Embryonic facial prominence (tissue), 1 donor: ENCODE measurements around the gene RTN4IP1.

Source experiments
- DNase-seq: peaks from one replicate; pipeline ENCODE4 v3.0.0-alpha.2; 2016; ENCODE audit errors: extremely low spot score

Gene RTN4IP1, protein sequence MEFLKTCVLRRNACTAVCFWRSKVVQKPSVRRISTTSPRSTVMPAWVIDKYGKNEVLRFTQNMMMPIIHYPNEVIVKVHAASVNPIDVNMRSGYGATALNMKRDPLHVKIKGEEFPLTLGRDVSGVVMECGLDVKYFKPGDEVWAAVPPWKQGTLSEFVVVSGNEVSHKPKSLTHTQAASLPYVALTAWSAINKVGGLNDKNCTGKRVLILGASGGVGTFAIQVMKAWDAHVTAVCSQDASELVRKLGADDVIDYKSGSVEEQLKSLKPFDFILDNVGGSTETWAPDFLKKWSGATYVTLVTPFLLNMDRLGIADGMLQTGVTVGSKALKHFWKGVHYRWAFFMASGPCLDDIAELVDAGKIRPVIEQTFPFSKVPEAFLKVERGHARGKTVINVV

DNA sequence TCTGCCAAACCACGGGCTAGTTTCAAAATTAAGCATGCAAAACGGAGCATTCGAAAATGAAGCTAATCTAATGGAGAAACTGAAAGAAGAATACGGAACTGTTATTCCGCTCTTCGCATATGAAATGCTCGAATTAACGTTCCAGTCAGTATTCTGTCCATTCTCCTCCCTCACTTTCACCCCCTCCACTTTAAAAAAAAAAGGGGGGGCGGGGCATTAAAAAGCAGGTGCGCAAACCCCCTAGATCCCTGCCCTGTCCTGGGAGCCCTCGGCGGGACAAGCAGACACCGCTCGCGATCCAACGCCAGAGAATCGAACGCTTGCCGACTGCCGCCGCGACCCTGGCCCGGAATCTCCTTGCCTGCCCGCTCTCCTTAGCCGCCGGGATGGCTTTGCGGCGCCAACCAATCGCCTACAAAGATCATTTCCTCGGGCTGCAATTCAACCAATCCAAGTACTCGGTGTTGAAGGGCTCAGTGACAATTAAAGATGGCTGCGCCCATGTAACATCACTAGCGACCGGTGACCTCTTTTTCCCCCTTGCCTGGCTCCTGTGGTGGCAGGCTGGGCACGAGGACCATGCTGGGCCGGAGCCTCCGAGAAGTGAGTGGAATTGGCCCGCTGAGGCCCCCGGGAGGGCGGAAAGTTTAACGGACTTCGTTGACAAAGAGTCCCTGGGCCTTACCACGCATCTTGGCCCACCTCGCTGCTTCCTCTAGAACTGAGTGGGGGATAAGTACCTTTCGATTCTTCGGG, at the start of gene RTN4IP1, which contains the start of gene QRSL1:
RTN4IP1 (minus strand) TSS at position 396 of the 756 bp plus-strand sequence. CDS start 477 bp downstream, outside the sequence.
QRSL1 (plus strand) TSS at position 476 of the 756 bp plus-strand sequence; CDS start at position 580, 104 bp downstream.
- peak; percentile 91 for DNase-seq

DNA sequence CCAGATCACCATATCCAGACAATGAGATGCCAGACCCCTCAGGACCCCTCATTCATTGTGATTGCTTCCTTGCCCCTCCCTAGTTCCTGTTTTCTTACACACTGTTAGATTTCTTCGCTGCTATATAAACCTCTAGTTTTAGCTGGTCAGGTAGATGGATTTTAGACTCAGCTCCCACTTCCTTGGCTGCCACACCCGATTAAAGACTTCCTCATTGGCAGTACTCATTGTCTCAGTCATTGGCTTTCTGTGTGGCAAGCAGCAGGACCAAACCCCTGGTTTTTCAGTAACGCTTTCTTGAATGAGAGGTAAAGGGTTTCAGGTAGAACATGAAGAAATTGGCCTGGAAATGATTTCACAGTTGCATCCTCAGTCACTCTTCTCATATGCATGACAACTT, 48.0 kb upstream of the RTN4IP1 start:
- no peak for DNase-seq

DNA sequence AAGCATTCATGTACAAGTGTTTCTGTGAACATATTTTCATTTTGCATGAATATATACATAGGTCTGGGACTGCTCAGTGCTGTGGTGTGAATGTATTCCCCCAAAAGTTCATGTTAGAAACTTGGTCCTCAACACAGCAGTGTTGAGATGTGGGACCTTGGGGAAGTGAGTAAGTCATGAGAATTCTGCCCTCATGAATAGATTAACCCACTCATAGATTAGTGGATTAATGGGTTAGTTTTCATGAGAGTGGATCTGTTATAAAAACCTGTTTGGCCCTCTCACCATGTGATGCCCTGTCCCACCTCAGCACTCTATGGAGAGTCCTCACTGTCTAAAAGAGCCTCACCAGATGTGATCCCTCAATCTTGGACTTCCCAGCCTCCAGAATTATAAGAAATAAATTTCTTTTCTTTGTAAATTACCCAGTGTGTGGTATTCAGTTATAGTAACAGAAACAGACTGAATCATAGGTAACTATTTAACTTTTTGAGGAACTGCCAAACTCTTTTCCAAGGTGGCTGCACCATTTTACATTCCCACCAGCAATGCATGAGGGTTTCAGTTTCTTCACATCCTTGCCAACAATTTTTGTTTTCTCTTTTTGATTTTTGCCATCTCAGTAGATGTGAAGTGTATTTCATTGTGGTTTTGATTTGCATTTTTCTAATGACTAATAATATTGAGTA, 45.4 kb upstream of the RTN4IP1 start:
- no peak for DNase-seq

DNA sequence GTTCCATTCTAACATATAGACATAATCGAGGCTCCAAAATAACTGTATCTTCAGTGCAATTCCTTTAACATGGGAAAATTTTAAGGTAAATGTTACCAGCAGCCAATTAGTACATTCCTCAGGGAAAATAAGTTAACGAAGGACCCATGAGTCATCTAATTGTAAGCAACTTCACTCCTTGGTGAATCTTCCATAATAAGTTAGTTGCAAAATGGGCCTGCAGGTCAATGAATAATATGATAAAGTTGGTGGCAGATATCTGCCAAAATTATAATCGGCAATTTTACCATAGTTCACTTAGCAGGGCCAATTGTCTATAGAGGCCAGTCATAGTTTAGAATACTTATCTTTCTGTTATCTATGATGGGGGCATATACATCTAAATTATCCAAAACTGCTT, 42.4 kb upstream of the RTN4IP1 start:
- no peak for DNase-seq

DNA sequence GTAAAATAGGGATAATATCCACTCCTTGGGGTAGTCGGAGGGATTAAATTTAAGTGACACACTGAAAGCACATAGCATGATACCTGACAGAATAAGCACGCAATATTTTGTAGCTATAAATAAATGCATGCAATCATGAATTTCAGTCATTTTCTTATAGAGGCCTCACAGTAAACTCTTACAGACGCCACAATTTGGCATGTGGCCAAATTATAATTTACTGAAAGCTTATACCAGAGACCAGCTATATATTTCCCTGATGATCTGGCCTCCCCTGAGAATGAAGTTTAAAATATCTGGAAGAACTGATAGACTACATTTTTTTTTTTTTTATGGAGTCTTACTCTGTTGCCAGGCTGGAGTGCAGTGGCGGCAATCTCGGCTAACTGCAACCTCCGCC, 40.9 kb upstream of the RTN4IP1 start:
- no peak for DNase-seq

DNA sequence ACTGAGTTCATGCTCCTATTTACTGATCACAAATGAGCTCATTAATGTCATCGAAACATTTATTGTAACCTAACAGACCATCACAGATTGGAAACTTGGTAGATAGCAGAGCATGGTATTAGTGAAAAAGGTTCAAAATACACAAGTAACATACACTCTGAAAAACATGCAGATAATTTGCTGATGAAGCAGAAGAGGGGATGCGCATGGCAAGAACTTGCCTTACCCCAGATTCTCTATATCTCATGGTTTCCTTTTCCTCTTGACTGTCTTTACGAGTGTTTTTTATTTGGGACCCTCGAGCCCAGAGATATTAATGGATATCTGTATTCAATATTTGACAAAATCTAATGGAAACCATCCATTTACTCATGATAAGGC, 37.7 kb upstream of the RTN4IP1 start:
- no peak for DNase-seq

DNA sequence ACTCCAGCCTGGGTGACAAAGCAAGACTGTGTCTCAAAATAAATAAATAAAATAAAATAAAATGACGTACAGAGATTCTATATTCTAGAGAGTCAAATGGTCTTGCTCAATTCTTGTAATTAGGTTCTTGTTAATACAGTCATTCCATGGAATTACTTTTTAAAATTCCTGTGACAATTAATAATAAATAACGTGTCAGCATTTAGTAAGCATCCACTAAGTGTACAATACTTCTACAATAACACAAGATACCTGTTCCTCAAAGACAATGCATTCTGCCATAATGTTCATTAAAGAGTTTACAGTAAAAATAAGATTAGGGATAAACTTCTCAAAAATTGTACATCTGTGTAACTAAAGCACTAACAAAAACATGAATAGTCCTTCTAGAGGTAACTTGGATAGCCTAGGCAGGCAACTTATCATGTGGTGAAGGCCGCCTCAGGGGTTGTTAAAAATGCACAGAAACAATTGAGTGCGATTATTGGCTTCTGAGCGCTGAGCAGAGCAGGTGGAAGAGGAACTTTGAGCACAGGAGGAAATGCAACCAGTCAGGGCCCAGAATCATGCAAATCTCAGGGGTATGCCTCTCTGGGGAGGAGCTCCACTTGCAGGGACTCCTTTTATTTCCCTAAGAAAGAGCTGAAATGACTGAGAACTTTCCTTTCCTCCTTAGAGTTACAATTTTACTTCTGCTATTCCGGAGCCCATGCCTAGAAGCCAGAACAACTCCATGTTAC, 37.2 kb upstream of the RTN4IP1 start:
- DNase-seq, result no peak

DNA sequence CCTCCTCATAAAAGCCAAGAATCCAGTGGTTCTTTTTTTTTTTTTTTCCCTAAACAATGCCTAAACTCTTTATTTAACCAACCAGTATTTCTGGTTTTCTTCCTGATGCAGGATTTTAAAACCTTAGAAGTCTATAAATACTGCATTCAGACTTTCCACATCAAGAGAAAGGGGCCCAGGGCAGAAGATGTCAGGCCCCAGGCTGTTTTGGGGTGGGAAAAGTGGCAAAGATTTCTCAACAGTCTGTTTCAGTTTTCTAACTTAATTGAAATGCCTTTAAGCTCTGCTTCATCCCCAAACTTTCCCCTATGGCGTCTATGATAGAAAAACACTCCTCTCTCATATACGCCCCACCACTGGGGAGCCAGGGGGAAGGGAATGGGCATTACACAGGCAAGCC, 33.2 kb upstream of the RTN4IP1 start:
- DNase-seq, result no peak

DNA sequence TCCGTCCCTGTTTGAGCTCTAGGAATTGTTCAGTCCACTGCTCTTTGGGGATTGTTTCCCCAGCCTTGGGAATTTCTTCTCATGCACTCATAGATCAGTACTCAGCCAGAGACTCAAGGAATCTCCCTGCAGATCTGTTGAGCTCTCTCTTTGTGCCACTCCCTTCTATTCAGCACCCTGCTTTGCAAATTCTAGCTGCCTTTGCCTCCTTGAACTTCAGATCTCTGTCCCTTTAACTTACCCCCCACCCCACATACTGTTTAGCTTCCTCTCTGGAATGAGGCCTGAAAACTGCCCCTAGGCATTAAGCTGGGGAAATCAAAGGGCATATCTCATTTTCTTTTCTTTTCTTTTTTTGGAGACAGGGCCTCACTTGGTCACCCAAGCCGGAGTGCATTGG, 30.6 kb upstream of the RTN4IP1 start:
- DNase-seq, result no peak

DNA sequence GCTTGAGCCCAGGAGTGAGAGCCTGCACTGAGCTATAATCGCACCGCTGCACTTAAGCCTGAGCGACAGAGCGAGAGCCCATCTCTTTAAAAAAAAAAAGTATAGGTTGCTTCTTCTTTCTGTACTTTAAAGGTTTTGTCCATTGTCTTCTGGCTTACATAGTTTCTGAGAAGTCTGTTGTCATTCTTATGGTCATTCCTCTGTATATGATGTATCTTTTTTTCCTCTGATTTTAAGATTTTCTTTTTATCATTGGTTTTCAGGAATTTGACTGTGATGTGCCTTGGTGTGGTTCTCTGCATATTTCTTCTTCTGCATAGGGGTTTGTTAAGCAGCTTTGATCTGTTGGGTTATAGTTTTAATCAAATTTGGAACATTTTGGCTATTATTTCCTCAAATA, 29.2 kb upstream of the RTN4IP1 start:
- DNase-seq, result no peak

DNA sequence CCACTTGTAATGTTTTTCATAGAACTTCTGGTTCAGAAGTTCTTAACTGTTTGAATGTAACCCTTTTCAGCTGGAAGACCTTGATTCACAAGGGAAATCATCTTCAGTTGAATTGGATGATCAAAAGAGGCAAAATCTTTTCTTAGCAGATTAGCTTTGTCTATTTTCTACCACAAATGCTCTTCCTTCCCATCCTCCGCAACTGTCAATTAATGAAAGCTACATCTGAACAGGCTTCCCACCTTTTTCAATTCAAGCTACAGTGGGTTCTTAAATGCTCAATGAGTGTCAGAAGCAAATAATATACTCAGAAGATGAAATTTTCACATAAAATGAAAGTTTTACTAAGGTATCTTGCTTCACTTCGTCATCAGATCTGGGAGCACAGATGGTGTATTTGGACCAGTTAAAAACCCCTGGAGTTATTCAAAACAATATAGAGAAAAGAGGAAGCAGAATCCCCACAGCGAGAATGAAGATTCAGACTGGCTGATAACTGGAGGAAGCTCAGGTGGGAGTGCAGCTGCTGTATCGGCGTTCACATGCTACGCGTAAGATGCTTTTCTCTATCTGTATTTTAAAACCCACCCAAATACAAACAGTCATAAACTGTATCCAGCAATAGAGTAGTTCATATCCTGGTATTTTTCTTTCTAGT, 19.5 kb upstream of the RTN4IP1 start:
- no peak for DNase-seq

DNA sequence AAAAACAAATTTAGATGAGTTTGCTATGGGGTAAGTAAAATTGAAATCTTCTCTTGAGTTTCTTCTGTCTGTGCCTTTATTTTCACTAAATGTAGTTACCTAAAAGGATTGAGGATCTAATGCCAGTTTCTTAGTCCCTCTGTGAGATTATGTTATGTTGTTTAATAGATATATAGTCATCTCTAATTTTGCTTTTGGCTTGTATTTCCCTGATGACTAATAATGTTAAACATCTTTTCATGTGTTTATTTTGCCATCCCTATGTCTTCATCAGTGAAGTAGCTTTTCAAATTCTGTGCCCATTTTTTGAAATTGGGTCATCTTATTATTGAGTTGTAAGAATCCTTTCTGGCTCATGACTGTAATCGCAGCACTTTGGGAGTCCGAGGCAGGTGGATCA, 13.8 kb upstream of the RTN4IP1 start:
- no peak for DNase-seq

DNA sequence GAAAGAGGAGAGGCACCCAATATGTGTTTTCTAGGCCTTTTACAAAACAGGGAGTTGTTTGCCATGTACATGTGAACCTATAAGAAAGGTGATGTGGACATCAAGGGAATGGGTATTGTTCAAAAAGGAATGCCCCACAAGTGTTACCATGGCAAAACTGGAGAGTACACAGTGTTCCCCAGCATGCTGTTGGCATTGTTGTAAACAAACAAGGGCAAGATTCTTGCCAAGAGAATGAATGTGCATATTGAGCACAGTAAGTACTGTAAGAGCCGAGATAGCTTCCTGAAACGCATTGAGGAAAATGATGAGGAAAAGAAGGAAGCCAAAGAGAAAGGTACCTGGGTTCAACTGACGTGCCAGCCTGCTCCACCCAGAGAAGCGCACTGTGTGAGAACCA, 13.2 kb upstream of the RTN4IP1 start:
- no peak for DNase-seq

DNA sequence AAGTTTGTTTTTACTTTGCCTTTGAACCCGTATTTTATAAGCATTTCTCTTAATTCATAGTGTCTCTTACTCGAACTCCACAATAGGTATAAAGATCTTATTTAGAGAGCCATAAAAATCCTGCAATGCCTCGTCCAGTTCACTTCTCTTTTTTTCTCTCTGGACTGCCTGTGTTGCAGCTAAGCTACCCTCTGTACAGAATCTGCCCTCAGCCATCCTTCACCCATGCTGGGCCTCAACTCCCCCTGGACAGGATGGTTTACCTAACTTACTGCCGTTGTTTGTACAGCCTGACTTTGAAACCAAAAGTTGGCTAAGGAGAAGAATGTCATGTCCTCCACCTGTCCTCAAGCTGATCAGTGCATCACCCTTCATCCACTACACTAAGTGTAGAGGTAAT, 10.5 kb upstream of the RTN4IP1 start:
- DNase-seq, result no peak

DNA sequence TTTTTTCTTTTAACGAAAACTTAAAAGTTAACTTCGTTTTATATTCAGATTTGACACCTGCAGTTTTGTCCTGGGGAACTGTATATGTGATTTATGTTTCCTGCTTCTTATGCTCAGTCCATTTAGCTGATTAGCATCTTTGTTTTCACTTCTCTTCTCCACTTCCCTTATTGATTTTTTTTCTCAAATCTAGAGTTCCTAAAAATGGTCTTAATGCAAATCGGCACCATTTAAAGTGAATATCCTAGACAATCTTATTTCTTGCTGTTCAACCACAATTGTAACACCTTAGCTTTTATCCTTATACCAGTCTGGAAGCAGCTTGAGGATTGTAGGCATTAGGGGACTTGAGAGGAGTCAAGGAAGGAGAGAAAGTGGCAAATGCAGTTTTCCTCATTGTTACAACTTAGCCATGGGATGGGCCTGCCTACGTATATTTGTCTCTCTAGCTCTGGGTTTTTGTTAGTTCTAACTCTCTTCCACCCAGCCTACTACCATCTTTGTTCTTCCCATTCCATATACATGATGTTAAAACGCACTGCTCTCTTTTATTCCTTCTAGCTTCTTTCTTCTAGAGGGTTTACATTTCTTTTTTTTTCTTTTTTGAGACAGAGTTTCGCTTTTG, 8.5 kb upstream of the RTN4IP1 start:
- DNase-seq, result no peak

DNA sequence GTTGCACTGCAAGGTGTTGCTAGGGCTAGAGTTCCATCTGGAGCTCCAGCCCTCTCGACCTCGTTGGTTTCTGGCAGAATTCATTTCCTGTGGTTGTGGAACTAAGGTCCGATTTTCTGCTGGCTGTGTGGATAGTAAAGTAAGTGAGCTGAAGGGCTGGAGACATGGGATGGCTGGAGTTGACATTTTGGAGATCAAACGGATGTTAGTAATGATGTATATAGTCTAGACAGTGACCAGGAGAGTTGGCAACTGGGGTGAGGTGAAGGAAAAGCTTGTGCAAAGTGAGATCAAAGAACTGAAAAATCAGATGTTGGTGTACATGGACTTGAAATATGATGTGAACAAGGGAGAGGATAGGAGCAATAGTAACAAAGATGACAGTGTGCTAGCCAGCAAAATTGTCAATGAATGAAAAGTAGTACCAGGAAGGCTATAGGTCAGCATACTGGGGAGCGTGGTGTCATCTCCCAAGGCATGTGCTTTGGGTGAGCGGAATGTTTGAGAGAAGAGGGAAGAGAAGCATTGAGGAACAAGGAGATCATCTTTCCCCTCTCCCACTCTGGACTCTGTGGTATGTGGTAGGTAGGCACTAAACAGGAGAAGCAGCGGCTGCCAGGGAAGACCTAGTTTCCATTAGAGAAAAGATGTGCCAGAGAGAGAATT, 7.9 kb upstream of the RTN4IP1 start:
- DNase-seq, result no peak

DNA sequence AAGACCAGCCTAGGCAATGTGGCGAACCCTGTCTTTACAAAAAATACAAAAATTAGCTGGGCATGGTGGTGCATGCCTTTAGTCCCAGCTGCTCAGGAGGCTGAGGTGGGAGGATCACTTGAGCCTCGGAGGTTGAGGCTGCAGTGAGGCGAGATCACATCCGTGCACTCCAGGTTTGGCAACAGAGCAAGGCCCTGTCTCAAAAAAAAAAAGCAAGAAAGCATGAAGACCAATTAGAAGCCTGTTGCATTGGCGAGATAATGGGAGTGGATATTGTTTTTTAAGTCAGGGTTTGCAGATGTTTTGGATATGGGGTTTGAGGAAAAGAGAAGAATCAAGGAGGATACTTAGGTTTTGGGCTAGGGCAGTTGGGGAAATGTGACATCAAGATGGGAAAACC, 5.3 kb upstream of the RTN4IP1 start:
- DNase-seq, result no peak

DNA sequence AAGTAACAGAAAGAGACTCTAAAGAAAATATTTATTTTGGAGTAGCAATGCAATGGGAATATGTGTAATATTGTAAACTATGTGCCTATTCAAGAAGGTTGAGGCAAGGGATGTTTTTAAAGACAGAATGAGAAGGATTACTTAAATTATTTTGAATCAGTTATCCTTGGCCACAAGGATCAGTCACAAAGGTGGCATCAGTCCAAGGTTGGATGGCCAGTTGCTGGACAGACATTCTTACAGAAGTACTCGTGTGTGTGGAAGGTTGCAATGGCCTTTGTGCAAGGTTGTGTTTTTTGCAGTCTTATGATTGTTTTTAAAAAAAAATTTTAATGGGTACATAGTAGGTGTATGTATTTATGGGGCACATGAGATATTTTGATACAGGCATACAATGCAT, 2.0 kb upstream of the RTN4IP1 start:
- DNase-seq, result no peak

DNA sequence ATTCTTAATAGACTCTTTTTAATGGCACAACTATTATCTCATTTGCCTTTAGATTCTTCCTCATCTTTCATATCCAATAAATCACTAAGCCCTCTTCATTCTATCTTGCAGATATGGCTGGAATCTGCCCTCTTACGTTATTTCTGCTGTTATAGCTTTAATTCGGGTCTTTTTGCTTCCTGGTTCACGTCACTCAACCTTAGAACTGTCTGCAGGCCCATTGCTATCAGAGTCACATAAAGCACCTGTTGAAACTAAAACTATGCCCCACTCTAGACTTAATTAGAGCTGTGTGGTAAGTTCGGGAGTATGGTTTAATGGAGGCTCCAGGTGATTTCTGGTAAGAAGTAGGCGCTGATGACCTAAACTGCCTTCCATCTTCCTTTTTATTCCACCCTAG, 1.1 kb upstream of the RTN4IP1 start:
- DNase-seq, result no peak

DNA sequence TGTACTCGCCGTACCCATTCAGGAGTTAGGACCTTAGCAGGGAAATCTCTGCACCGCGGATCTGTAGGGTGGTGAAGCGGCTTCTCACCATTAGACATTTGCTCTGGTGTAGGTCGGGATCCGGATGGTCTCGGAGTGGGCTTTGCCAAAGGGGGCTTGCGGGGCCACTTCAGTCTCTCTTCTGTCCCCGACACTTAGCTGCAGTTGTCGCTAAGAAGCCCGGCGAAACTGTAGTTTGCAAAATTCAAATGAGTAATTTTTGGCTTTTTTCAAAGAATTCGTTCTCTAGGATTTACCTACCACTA, 513 bp upstream of the RTN4IP1 start:
- no peak for DNase-seq
